ENCODE results near the gene SORCS2.

DNA sequence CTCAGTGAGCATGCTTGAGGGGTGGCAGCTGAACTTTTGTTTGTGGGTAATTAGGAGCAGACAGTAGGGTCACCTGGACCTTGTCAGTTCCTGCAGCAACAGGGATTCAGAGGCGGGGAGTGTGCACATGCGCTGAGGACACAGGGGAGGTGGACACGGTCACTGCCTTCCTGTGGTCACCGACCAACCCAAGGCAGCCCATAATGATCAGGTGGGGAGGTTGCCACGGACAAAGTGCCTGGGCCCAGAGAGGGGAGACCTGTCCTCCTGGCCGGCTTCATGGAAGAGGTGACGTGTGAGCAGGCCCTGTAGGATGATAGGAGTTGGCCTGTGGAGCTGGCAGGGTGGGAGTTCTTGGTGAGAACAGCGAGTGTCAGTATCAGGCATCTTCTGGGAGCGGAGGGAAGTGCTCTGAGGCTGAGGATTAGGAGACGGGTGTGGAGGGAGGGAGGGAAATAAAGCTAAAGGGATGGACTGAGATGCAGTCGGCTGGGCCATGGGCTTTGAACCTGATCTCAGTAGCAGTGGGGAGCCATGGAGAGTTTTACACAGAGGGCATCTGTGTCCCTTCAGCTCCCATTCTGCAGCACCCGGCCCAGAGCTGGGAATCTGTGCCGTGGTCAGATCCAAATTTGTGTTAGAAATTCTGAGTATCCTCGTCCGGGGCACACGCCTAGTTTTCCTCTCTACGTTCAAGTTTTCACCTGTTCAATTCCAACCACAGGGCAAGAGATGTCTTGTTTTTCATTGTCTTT is 142.4 kb downstream of the SORCS2 start:
- TF ChIP-seq WT1 (tag by site-specific recombination; IDR thresholded peaks at IDR 0.05), result no peak
- TF ChIP-seq ZNF423 (tag by site-specific recombination; IDR thresholded peaks at IDR 0.05), result no peak
- TF ChIP-seq KLF16 (tag by site-specific recombination; IDR thresholded peaks at IDR 0.05), result no peak
- TF ChIP-seq ZNF138 (tag by site-specific recombination; IDR thresholded peaks at IDR 0.05; ENCODE audit: borderline replicate concordance), result no peak
- TF ChIP-seq, protein P1, sequence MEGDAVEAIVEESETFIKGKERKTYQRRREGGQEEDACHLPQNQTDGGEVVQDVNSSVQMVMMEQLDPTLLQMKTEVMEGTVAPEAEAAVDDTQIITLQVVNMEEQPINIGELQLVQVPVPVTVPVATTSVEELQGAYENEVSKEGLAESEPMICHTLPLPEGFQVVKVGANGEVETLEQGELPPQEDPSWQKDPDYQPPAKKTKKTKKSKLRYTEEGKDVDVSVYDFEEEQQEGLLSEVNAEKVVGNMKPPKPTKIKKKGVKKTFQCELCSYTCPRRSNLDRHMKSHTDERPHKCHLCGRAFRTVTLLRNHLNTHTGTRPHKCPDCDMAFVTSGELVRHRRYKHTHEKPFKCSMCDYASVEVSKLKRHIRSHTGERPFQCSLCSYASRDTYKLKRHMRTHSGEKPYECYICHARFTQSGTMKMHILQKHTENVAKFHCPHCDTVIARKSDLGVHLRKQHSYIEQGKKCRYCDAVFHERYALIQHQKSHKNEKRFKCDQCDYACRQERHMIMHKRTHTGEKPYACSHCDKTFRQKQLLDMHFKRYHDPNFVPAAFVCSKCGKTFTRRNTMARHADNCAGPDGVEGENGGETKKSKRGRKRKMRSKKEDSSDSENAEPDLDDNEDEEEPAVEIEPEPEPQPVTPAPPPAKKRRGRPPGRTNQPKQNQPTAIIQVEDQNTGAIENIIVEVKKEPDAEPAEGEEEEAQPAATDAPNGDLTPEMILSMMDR (tag by site-specific recombination; IDR thresholded peaks at IDR 0.05), result no peak
- TF ChIP-seq ZNF121 (tag by site-specific recombination; IDR thresholded peaks at IDR 0.05), result no peak
- TF ChIP-seq ZNF114 (tag by site-specific recombination; IDR thresholded peaks at IDR 0.05), result no peak
- TF ChIP-seq ZNF274 (IDR thresholded peaks at IDR 0.05; ENCODE audit: low read length), result no peak
- TF ChIP-seq ZNF274 (tag by site-specific recombination; IDR thresholded peaks at IDR 0.05; ENCODE audit: borderline replicate concordance), result no peak

Data from HEK293 (cell line).